GM10266 (cell line): Measurements from ENCODE around the gene SHC1.

Source experiments
- DNase-seq: peaks from one replicate; pipeline ENCODE4 v3.0.0; 2012; ENCODE audit errors: extremely low spot score
- TF ChIP-seq, protein P1 (sequence below): IDR thresholded peaks from 2 replicates; pipeline ENCODE4 v1.5.1; 2012; ENCODE audit warnings: mild to moderate bottlenecking, low read depth; ENCODE audit not compliant: control insufficient read depth, insufficient read depth; ENCODE audit errors: missing control alignments

SHC1 gene

DNA sequence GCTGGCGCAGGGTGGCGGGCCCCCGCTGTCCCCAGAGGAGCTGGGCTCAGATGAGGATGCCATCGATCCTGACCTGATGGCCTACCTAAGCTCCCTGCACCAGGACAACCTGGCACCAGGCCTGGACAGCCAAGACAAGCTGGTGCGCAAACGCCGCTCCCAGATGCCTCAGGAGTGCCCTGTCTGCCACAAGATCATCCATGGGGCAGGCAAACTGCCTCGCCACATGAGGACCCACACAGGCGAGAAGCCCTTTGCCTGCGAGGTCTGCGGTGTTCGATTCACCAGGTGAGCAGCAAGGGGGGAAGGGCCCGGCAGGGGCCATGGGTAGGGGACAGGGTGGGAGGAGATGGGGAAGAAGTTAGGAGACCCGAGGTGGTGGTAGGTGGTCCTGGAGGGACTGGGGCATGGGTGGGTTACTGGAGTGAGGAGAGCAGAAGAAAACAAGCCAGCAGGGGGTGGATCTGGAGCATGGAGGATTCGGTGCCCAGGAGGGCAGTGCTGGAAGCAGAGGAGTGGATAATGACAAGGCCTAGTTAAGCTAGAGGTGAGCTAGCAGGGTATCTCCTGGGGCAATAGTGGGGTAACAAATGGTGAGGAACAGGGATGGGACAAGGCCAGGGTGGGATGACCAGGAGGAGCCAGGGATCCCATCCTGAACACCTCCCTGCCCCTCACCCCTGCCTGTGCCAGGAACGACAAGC is 45.1 kb upstream of the SHC1 start:
- no peak for DNase-seq
- TF ChIP-seq, protein P1, sequence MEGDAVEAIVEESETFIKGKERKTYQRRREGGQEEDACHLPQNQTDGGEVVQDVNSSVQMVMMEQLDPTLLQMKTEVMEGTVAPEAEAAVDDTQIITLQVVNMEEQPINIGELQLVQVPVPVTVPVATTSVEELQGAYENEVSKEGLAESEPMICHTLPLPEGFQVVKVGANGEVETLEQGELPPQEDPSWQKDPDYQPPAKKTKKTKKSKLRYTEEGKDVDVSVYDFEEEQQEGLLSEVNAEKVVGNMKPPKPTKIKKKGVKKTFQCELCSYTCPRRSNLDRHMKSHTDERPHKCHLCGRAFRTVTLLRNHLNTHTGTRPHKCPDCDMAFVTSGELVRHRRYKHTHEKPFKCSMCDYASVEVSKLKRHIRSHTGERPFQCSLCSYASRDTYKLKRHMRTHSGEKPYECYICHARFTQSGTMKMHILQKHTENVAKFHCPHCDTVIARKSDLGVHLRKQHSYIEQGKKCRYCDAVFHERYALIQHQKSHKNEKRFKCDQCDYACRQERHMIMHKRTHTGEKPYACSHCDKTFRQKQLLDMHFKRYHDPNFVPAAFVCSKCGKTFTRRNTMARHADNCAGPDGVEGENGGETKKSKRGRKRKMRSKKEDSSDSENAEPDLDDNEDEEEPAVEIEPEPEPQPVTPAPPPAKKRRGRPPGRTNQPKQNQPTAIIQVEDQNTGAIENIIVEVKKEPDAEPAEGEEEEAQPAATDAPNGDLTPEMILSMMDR = no peak

GRCh38 chr1:155014709-155015508 is 44.4 kb upstream of the SHC1 start:
- no peak for DNase-seq
- TF ChIP-seq, protein P1 = no peak

GRCh38 chr1:155013632-155014031 is 43.1 kb upstream of the SHC1 start:
- no peak for DNase-seq

GRCh38 chr1:155012776-155013602 is 42.4 kb upstream of the SHC1 start:
- no peak for DNase-seq
- TF ChIP-seq, protein P1 = no peak

More at GRCh38 chr1:155013632-155014031, 43.1 kb upstream of the SHC1 start:
- TF ChIP-seq, protein P1 = no peak

- TF ChIP-seq, protein P1 = no peak
- no peak for DNase-seq
Measured at GRCh38 chr1:155012026-155012546, 41.5 kb upstream of the SHC1 start.

DNA sequence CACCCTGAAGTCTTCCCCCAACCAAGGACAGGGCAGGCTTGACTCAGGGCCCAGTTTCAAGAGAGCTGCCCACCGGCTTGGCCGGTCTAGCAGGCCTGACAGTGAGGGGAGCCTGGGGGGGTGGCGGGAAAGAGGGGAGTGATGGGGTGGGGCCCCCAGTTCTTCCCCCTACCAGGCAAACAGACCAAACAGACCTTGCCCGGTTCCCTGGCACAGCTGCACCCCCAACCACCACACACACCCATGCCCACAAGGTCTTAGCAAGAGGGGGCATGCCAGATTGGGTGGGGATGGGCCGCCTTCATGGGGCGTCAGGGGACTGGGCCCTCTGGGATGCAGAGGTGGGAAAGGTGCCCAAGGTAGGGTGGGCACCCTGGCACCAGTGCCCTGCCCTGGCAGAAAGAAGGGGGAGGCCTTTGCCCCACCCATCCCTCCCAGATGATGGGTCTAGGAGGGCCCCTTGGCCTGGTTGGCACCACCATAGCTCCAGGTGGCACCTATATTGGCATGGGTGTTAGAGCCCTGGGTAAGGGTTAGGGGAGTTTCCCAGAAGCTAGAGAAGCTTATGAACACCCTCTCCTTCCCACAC is 41.0 kb upstream of the SHC1 start:
- TF ChIP-seq, protein P1 = no peak
- DNase-seq = no peak
